GM12878 (cell line): ENCODE data around the gene CDH1. TPM values are rescaled to one million over a fixed set of nuclear protein-coding genes. Genes with fewer than 3 reads are reported as not detected.
A peak's percentile ranks its signal among the peaks of the same experiment; 100 is the strongest.

Experiments
- ATAC-seq: fragments of 200-7000 bp; cut with Tn5 transposase; 3 replicates; pipeline ENCODE4 v1.9.1; 2020; ENCODE audit warnings: mild to moderate bottlenecking, moderate library complexity
- BruUV-seq: library from RNA; stranded (reverse); fragments of 400-500 nt; replicated peaks from 2 replicates; lab custom pipeline; 2021; lab: Mats Ljungman, UMichigan
- CTCF ChIA-PET: fragments of 300-600 bp; sonication (Branson Sonifier 250); formaldehyde crosslinking; extraction: SDS; loops from one replicate; lab custom pipeline; 2021; ENCODE audit warnings: inconsistent platforms; lab: Yijun Ruan, JAX
- POLR2A ChIA-PET: fragments of 350-600 bp; formaldehyde crosslinking; extraction: SDS; loops from one replicate; lab custom pipeline; 2021; ENCODE audit warnings: inconsistent platforms; lab: Charles Lee
- RAD21 ChIA-PET: fragments of 300-600 bp; sonication (Branson Sonifier 250); formaldehyde crosslinking; loops from one replicate; lab custom pipeline; 2023; ENCODE audit warnings: antibody characterized with exemption; ENCODE audit not compliant: unreplicated experiment; lab: Charles Lee
- SMC1A ChIA-PET: fragments of 300-600 bp; sonication (Branson Sonifier 250); formaldehyde crosslinking; loops from one replicate; lab custom pipeline; 2023; ENCODE audit not compliant: unreplicated experiment, uncharacterized antibody; lab: Charles Lee
- DNase-seq: peaks from one replicate; pipeline ENCODE4 v3.0.0-alpha.2; 2011; ENCODE audit warnings: low read depth, low spot score
- FAIRE-seq: peaks from 3 replicates; lab custom pipeline; 2011; peaks lifted over from hg19 to GRCh38; lab: Jason Lieb, UNC
- H2AFZ ChIP-seq: 2 replicates; pipeline ENCODE4 v1.6.0; 2011; ENCODE audit warnings: low read depth, low read length, control low read depth; ENCODE audit not compliant: control insufficient read depth
- H3K27ac ChIP-seq: 2 replicates; pipeline ENCODE4 v1.5.1; 2011; ENCODE audit warnings: control low read depth; ENCODE audit not compliant: control insufficient read depth, insufficient read depth
- H3K27me3 ChIP-seq, 2 experiments: replicated peaks in 1 of 2; 2 replicates each; pipeline versions ENCODE4 v1.6.0 to v1.6.1; 2011; ENCODE audit warnings: low read length in 1 of 2; ENCODE audit not compliant: control insufficient read depth in 2 of 2, insufficient read depth in 2 of 2
- H3K36me3 ChIP-seq, 2 experiments: 2 replicates each; pipeline ENCODE4 v1.5.1; 2011; ENCODE audit warnings: low read length in 1 of 2; ENCODE audit not compliant: control insufficient read depth in 2 of 2, insufficient read depth in 2 of 2
- H3K4me1 ChIP-seq: 2 replicates; pipeline ENCODE4 v1.6.1; 2011; ENCODE audit warnings: mild to moderate bottlenecking, low read length, moderate library complexity, mixed read lengths; ENCODE audit not compliant: control insufficient read depth, insufficient read depth
- H3K4me2 ChIP-seq: 2 replicates; pipeline ENCODE4 v1.6.0; 2011; ENCODE audit warnings: control low read depth; ENCODE audit not compliant: control insufficient read depth, insufficient read depth
- H3K4me3 ChIP-seq: fragments of 200-600 bp; sonication (generic); 2 replicates; pipeline ENCODE4 v1.5.1; 2016
- H3K79me2 ChIP-seq: 2 replicates; pipeline ENCODE4 v1.6.0; 2011; ENCODE audit warnings: low read length; ENCODE audit not compliant: control insufficient read depth, insufficient read depth
- H3K9ac ChIP-seq: 2 replicates; pipeline ENCODE4 v1.8.0; 2011; ENCODE audit warnings: low read length, control low read depth, mixed read lengths; ENCODE audit not compliant: control insufficient read depth, insufficient read depth
- H3K9me3 ChIP-seq: replicated peaks from 3 replicates; pipeline ENCODE4 v1.5.1; 2011; ENCODE audit warnings: mild to moderate bottlenecking, low read length; ENCODE audit not compliant: control insufficient read depth, insufficient read depth
- H4K20me1 ChIP-seq: 2 replicates; pipeline ENCODE4 v1.6.0; 2011; ENCODE audit not compliant: control insufficient read depth, insufficient read depth
- BRCA1 ChIP-seq: IDR thresholded peaks from 2 replicates; pipeline ENCODE4 v1.6.1; 2011; ENCODE audit warnings: low read depth, low read length, improper control_type of control experiment
- CHD2 ChIP-seq: IDR thresholded peaks from 2 replicates; pipeline ENCODE4 v1.6.1; 2011; ENCODE audit warnings: low read depth, low read length, improper control_type of control experiment, borderline replicate concordance
- CTCF ChIP-seq, 3 experiments: IDR thresholded peaks in 2 of 3; conservative IDR thresholded peaks in 1 of 3; 2 replicates each; pipeline ENCODE4 v1.5.1; 2011; ENCODE audit warnings: low read depth in 3 of 3, low read length in 3 of 3, mild to moderate bottlenecking in 3 of 3, control low read depth in 2 of 3, moderate library complexity in 2 of 3, inconsistent platforms in 1 of 3, mixed read lengths in 1 of 3; ENCODE audit not compliant: control insufficient read depth in 2 of 3, insufficient read depth in 1 of 3; ENCODE audit errors: extremely low read depth in 1 of 3
- DPF2 ChIP-seq: fragments of 450-650 bp; IDR thresholded peaks from 2 replicates; pipeline ENCODE4 v1.6.1; 2017; ENCODE audit warnings: mild to moderate bottlenecking
- EED ChIP-seq: sonication (generic); IDR thresholded peaks from 2 replicates; pipeline ENCODE4 v1.6.1; 2016; ENCODE audit warnings: antibody characterized with exemption, low read depth
- ETV6 ChIP-seq, 2 experiments: fragments of 450-650 bp in 1 of 2; IDR thresholded peaks in 1 of 2; conservative IDR thresholded peaks in 1 of 2; 2 replicates each; pipeline ENCODE4 v1.6.1; 2014; ENCODE audit warnings: antibody characterized with exemption in 1 of 2, borderline replicate concordance in 1 of 2, low read depth in 1 of 2, mild to moderate bottlenecking in 1 of 2, moderate library complexity in 1 of 2
- GATAD2B ChIP-seq: fragments of 450-650 bp; conservative IDR thresholded peaks from 2 replicates; pipeline ENCODE4 v1.6.1; 2017; ENCODE audit warnings: low read depth, mild to moderate bottlenecking, moderate library complexity
- IKZF1 ChIP-seq: fragments of 450-650 bp; conservative IDR thresholded peaks from 2 replicates; pipeline ENCODE4 v1.6.1; 2017; ENCODE audit warnings: antibody characterized with exemption, mild to moderate bottlenecking
- IKZF2 ChIP-seq, 2 experiments: fragments of 450-650 bp; IDR thresholded peaks; 2 replicates each; pipeline ENCODE4 v1.6.1; 2017; ENCODE audit warnings: mild to moderate bottlenecking in 2 of 2, moderate library complexity in 2 of 2
- IRF4 ChIP-seq: IDR thresholded peaks from 2 replicates; pipeline ENCODE4 v1.6.1; 2011; ENCODE audit warnings: low read depth, low read length
- NBN ChIP-seq: fragments of 450-650 bp; IDR thresholded peaks from 2 replicates; pipeline ENCODE4 v1.6.1; 2016
- NFXL1 ChIP-seq: fragments of 450-650 bp; IDR thresholded peaks from 2 replicates; pipeline ENCODE4 v1.6.1; 2017; ENCODE audit warnings: antibody characterized with exemption, mild to moderate bottlenecking, borderline replicate concordance
- POU2F2 ChIP-seq: IDR thresholded peaks from 3 replicates; pipeline ENCODE4 v1.6.1; 2011; ENCODE audit warnings: low read depth, mild to moderate bottlenecking, low read length, borderline replicate concordance
- RAD21 ChIP-seq: IDR thresholded peaks from 2 replicates; pipeline ENCODE4 v1.6.1; 2011; ENCODE audit warnings: mild to moderate bottlenecking, low read depth, low read length, moderate library complexity; ENCODE audit not compliant: insufficient read depth
- RB1 ChIP-seq: fragments of 450-650 bp; formaldehyde crosslinking; IDR thresholded peaks from 2 replicates; pipeline ENCODE4 v1.6.1; 2017; ENCODE audit warnings: mild to moderate bottlenecking, borderline replicate concordance
- RELA ChIP-seq: fragments of 450-650 bp; IDR thresholded peaks from 2 replicates; pipeline ENCODE4 v1.8.0; 2014; ENCODE audit warnings: borderline replicate concordance; ENCODE audit not compliant: partially characterized antibody
- RUNX3 ChIP-seq: IDR thresholded peaks from 2 replicates; pipeline ENCODE4 v1.6.1; 2012; ENCODE audit warnings: low read length, inconsistent platforms
- SMC3 ChIP-seq: IDR thresholded peaks from 2 replicates; pipeline ENCODE4 v1.6.1; 2011; ENCODE audit warnings: low read length, improper control_type of control experiment, borderline replicate concordance
- YY1 ChIP-seq: IDR thresholded peaks from 2 replicates; pipeline ENCODE4 v1.6.1; 2011; ENCODE audit warnings: low read depth, mild to moderate bottlenecking, low read length
- ZBED1 ChIP-seq: IDR thresholded peaks from 2 replicates; pipeline ENCODE4 v1.6.1; 2016; ENCODE audit warnings: borderline replicate concordance
- WGBS: methylation state at CpG from one replicate; pipeline ENCODE4 v1.1.6; 2016; ENCODE audit warnings: low lambda C conversion rate; ENCODE audit not compliant: insufficient replicate concordance, insufficient coverage; ENCODE audit errors: missing lambda C conversion rate; 5-methylcytosine and 5-hydroxymethylcytosine counted together
- in situ Hi-C: fragments of 300-500 bp; cut with MboI; formaldehyde crosslinking; loops from 9 replicates; pipeline ENCODE4 v1.14.3; 2018; ENCODE audit warnings: mixed read lengths
- intact Hi-C: fragments of 100-400 bp; cut with micrococcal nuclease; formaldehyde crosslinking; loops from one replicate; pipeline ENCODE4 v1.14.2; 2022; ENCODE audit not compliant: unreplicated experiment
- polyA plus RNA-seq, 11 experiments: library from polyadenylated mRNA; depleted of rRNA in 4 of 11; unstranded in 6 of 11; stranded (reverse) in 5 of 11; fragments of >200 nt; fragmentation: Nextera tagmentation in 4 of 11; fragmentation: Illumina TruSeq in 1 of 11; extraction: Ambion mirVana in 4 of 11; extraction: Trizol in 1 of 11; gene quantifications; 1 replicate in 1 of 11; 2 replicates in 10 of 11; pipeline versions ENCODE4 v1.2.1 to v1.2.3, GENCODE V29; 2011 to 2016; ENCODE audit warnings: inconsistent platforms in 2 of 11, missing spikeins in 2 of 11, low read depth in 1 of 11
- total RNA-seq, 4 experiments: library from RNA; depleted of rRNA in 3 of 4; stranded (reverse); fragments of >200 nt in 3 of 4; fragmentation: Illumina TruSeq in 1 of 4; extraction: Trizol in 1 of 4; gene quantifications; 2 replicates each; pipeline versions ENCODE4 v1.2.1 to v1.2.3, GENCODE V29; 2013 to 2021
- TF ChIP-seq, protein P1 (sequence below): fragments of 450-650 bp; IDR thresholded peaks from 2 replicates; pipeline ENCODE4 v1.6.1; 2017; ENCODE audit warnings: mild to moderate bottlenecking

The CDH1 gene
- total and polyA plus RNA-seq, 10 of the 15 experiments (the other 5 are each of a cell fraction or from before 2014, with no cell fraction given) = 2.2 to 30.6 (median 17.7) TPM

- intact Hi-C loops (loop anchor here (1.0 kb wide), 5 partner anchors 52 to 420 kb away; no protein-coding TSS in a partner anchor), in situ Hi-C loops (loop anchor here (5.0 kb wide), 1 partner anchor 418 kb away; no protein-coding TSS in a partner anchor)
- ChIA-PET CTCF (interaction anchor here (0.7 to 3.9 kb wide), 9 partner anchors 11 to 420 kb away, joined by 3 to 34 read pairs (median 3); no protein-coding TSS in a partner anchor), RAD21 (interaction anchor here (0.6 to 1.9 kb wide), 4 partner anchors 95 to 143 kb away, joined by 3 to 7 read pairs (median 4); no protein-coding TSS in a partner anchor), SMC1A (interaction anchor here (0.6 to 2.7 kb wide), 4 partner anchors 53 to 175 kb away, joined by 3 to 16 read pairs (median 8); no protein-coding TSS in a partner anchor), POLR2A (no interaction called here)
- peaks cover 3% of the 10 kb centered on the region; the same call in 1 of the 2 replicates for H3K4me1 ChIP-seq
- H3K79me2 ChIP-seq = no peaks in the 10 kb centered on the region
- H2AFZ ChIP-seq = peak overlapping the region; percentile 1
- WGBS = 33% methylated on average over 10 of the region's 15 CpGs
- ATAC-seq = peak; percentile 93
- H3K36me3 ChIP-seq = no peaks in the 10 kb centered on the region
- BruUV-seq = no TSS peak
- no peaks in the 10 kb centered on the region for H3K27me3 ChIP-seq
- H4K20me1 ChIP-seq = no peaks in the 10 kb centered on the region
- peak; percentile 89 for FAIRE-seq
- no peak overlapping the region for H3K9ac ChIP-seq
- H3K9me3 ChIP-seq = no peaks in the 10 kb centered on the region
- no peak overlapping the region for H3K4me2 ChIP-seq
- H3K27ac ChIP-seq = no peak overlapping the region
- DNase-seq = no peak
- no peak overlapping the region for H3K4me3 ChIP-seq
- TF ChIP-seq, protein P1, sequence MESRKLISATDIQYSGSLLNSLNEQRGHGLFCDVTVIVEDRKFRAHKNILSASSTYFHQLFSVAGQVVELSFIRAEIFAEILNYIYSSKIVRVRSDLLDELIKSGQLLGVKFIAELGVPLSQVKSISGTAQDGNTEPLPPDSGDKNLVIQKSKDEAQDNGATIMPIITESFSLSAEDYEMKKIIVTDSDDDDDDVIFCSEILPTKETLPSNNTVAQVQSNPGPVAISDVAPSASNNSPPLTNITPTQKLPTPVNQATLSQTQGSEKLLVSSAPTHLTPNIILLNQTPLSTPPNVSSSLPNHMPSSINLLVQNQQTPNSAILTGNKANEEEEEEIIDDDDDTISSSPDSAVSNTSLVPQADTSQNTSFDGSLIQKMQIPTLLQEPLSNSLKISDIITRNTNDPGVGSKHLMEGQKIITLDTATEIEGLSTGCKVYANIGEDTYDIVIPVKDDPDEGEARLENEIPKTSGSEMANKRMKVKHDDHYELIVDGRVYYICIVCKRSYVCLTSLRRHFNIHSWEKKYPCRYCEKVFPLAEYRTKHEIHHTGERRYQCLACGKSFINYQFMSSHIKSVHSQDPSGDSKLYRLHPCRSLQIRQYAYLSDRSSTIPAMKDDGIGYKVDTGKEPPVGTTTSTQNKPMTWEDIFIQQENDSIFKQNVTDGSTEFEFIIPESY = 0 out of 2 replicates have a peak, but pooled peaks have one; percentile 6
- TF ChIP-seq CHD2 = no peak
- TF ChIP-seq IKZF1 = peak; percentile 71
- peak; percentile 82 for TF ChIP-seq EED
- 0 out of 2 replicates have a peak, but pooled peaks have one; percentile 26 for TF ChIP-seq GATAD2B
- TF ChIP-seq RAD21 = peak; percentile 98
- 0 out of 2 replicates have a peak, but pooled peaks have one; percentile 51 for TF ChIP-seq IRF4
- TF ChIP-seq RB1 = peak; percentile 30; the same call in 1 of the 2 replicates
- TF ChIP-seq SMC3 = peak; percentile 94
- peak; percentile 75 for TF ChIP-seq RUNX3
- no peak for TF ChIP-seq BRCA1
- 0 out of 3 replicates have a peak, but pooled peaks have one; percentile 24 for TF ChIP-seq POU2F2
- 0 out of 4 replicates have a peak, but pooled peaks of 1 of the 2 experiments have one; percentile 7 for TF ChIP-seq ETV6 (conservative IDR thresholded peaks at IDR 0.05 in 1 of 2, IDR thresholded peaks at IDR 0.05 in 1 of 2; ENCODE audit: borderline replicate concordance in 1 of 2, low read depth in 1 of 2)
- TF ChIP-seq IKZF2 (IDR thresholded peaks at IDR 0.05) = peak; percentile 71 to 74; a peak in 3 of 4 replicates
- peak; percentile 82 to 89 (median 87) for TF ChIP-seq CTCF (IDR thresholded peaks at IDR 0.05 in 2 of 3, conservative IDR thresholded peaks at IDR 0.05 in 1 of 3; ENCODE audit: control insufficient read depth in 2 of 3, extremely low read depth in 1 of 3, insufficient read depth in 1 of 3, low read depth in 3 of 3, low read length in 3 of 3)
- TF ChIP-seq YY1 = peak; percentile 78
- 0 out of 2 replicates have a peak, but pooled peaks have one; percentile 16 for TF ChIP-seq DPF2
- no peak for TF ChIP-seq NFXL1
- TF ChIP-seq RELA = peak; percentile 14
- no peak for TF ChIP-seq ZBED1
- TF ChIP-seq NBN = 0 out of 2 replicates have a peak, but pooled peaks have one; percentile 42
Observed at GRCh38 chr16:68704232-68704867, 32.7 kb upstream of the CDH1 start.
